ENCODE measurements around the gene GID8.

GID8 gene

GRCh38 chr20:62982124-62983075 lies 44.5 kb downstream of the GID8 start:
- no peaks in the 10 kb centered on the region for H3K36me3 ChIP-seq (ENCODE audit: insufficient read depth, low read length)
- no peaks in the 10 kb centered on the region for H3K79me2 ChIP-seq (ENCODE audit: control insufficient read depth, insufficient read depth, low read length, unreplicated experiment)
- peaks cover 70% of the 10 kb centered on the region for H3K27me3 ChIP-seq (ENCODE audit: insufficient read depth, low read length)
- H3K4me3 ChIP-seq (ENCODE audit: low read depth, low read length) = no peak overlapping the region
- no peak overlapping the region for H3K27ac ChIP-seq (ENCODE audit: low read depth, low read length)
- no peaks in the 10 kb centered on the region for H3K4me1 ChIP-seq (ENCODE audit: control insufficient read depth, insufficient read depth, low read length, unreplicated experiment)
- no peak overlapping the region for H2AFZ ChIP-seq (ENCODE audit: low read length, unreplicated experiment)

GRCh38 chr20:62983210-62983609 lies 45.3 kb downstream of the GID8 start:
- Histone ChIP-seq H2AFZ (ENCODE audit: low read length, unreplicated experiment) (no peak overlapping the region), H3K4me3 (ENCODE audit: low read depth, low read length) (no peak overlapping the region), H3K27me3 (ENCODE audit: insufficient read depth, low read length) (peaks cover 65% of the 10 kb centered on the region), H3K36me3 (ENCODE audit: insufficient read depth, low read length) (no peaks in the 10 kb centered on the region), H3K27ac (ENCODE audit: low read depth, low read length) (no peak overlapping the region), H3K4me1 (ENCODE audit: control insufficient read depth, insufficient read depth, low read length, unreplicated experiment) (no peaks in the 10 kb centered on the region), H3K79me2 (ENCODE audit: control insufficient read depth, insufficient read depth, low read length, unreplicated experiment) (no peaks in the 10 kb centered on the region)

- Histone ChIP-seq H3K27me3 (ENCODE audit: insufficient read depth, low read length) (peaks cover 54% of the 10 kb centered on the region), H3K4me1 (ENCODE audit: control insufficient read depth, insufficient read depth, low read length, unreplicated experiment) (no peaks in the 10 kb centered on the region), H3K27ac (ENCODE audit: low read depth, low read length) (no peak overlapping the region), H2AFZ (ENCODE audit: low read length, unreplicated experiment) (no peak overlapping the region), H3K79me2 (ENCODE audit: control insufficient read depth, insufficient read depth, low read length, unreplicated experiment) (no peaks in the 10 kb centered on the region), H3K36me3 (ENCODE audit: insufficient read depth, low read length) (no peaks in the 10 kb centered on the region), H3K4me3 (ENCODE audit: low read depth, low read length) (no peak overlapping the region)
These were observed 46.9 kb downstream of the GID8 start for GRCh38 chr20:62984666-62985443.

GRCh38 chr20:62985444-62985778 lies 47.5 kb downstream of the GID8 start:
- Histone ChIP-seq H3K27ac (ENCODE audit: low read depth, low read length) (no peak overlapping the region), H3K36me3 (ENCODE audit: insufficient read depth, low read length) (no peaks in the 10 kb centered on the region), H3K4me3 (ENCODE audit: low read depth, low read length) (no peak overlapping the region), H3K79me2 (ENCODE audit: control insufficient read depth, insufficient read depth, low read length, unreplicated experiment) (no peaks in the 10 kb centered on the region), H3K27me3 (ENCODE audit: insufficient read depth, low read length) (peaks cover 48% of the 10 kb centered on the region), H2AFZ (ENCODE audit: low read length, unreplicated experiment) (no peak overlapping the region), H3K4me1 (ENCODE audit: control insufficient read depth, insufficient read depth, low read length, unreplicated experiment) (no peaks in the 10 kb centered on the region)

GRCh38 chr20:62986257-62986800 lies 48.4 kb downstream of the GID8 start:
- Histone ChIP-seq H3K27me3 (ENCODE audit: insufficient read depth, low read length) (peaks cover 46% of the 10 kb centered on the region), H3K36me3 (ENCODE audit: insufficient read depth, low read length) (no peaks in the 10 kb centered on the region), H2AFZ (ENCODE audit: low read length, unreplicated experiment) (no peak overlapping the region), H3K27ac (ENCODE audit: low read depth, low read length) (no peak overlapping the region), H3K4me1 (ENCODE audit: control insufficient read depth, insufficient read depth, low read length, unreplicated experiment) (no peaks in the 10 kb centered on the region), H3K79me2 (ENCODE audit: control insufficient read depth, insufficient read depth, low read length, unreplicated experiment) (no peaks in the 10 kb centered on the region), H3K4me3 (ENCODE audit: low read depth, low read length) (no peak overlapping the region)

GRCh38 chr20:62987114-62987513 lies 49.2 kb downstream of the GID8 start:
- peaks cover 42% of the 10 kb centered on the region for H3K27me3 ChIP-seq (ENCODE audit: insufficient read depth, low read length)
- H3K4me3 ChIP-seq (ENCODE audit: low read depth, low read length) = no peak overlapping the region
- no peaks in the 10 kb centered on the region for H3K4me1 ChIP-seq (ENCODE audit: control insufficient read depth, insufficient read depth, low read length, unreplicated experiment)
- H3K27ac ChIP-seq (ENCODE audit: low read depth, low read length) = no peak overlapping the region
- H2AFZ ChIP-seq (ENCODE audit: low read length, unreplicated experiment) = no peak overlapping the region
- no peaks in the 10 kb centered on the region for H3K79me2 ChIP-seq (ENCODE audit: control insufficient read depth, insufficient read depth, low read length, unreplicated experiment)
- H3K36me3 ChIP-seq (ENCODE audit: insufficient read depth, low read length) = no peaks in the 10 kb centered on the region

- no peak overlapping the region for H3K4me3 ChIP-seq (ENCODE audit: low read depth, low read length)
- peaks cover 43% of the 10 kb centered on the region for H3K27me3 ChIP-seq (ENCODE audit: insufficient read depth, low read length)
- no peaks in the 10 kb centered on the region for H3K79me2 ChIP-seq (ENCODE audit: control insufficient read depth, insufficient read depth, low read length, unreplicated experiment)
- no peaks in the 10 kb centered on the region for H3K36me3 ChIP-seq (ENCODE audit: insufficient read depth, low read length)
- H2AFZ ChIP-seq (ENCODE audit: low read length, unreplicated experiment) = no peak overlapping the region
- no peak overlapping the region for H3K27ac ChIP-seq (ENCODE audit: low read depth, low read length)
- H3K4me1 ChIP-seq (ENCODE audit: control insufficient read depth, insufficient read depth, low read length, unreplicated experiment) = no peaks in the 10 kb centered on the region
These were observed 51.3 kb downstream of the GID8 start for GRCh38 chr20:62989201-62989601.

GRCh38 chr20:62990306-62990825 lies 52.4 kb downstream of the GID8 start:
- H3K4me1 ChIP-seq (ENCODE audit: control insufficient read depth, insufficient read depth, low read length, unreplicated experiment) = no peaks in the 10 kb centered on the region
- H3K4me3 ChIP-seq (ENCODE audit: low read depth, low read length) = no peak overlapping the region
- H3K79me2 ChIP-seq (ENCODE audit: control insufficient read depth, insufficient read depth, low read length, unreplicated experiment) = no peaks in the 10 kb centered on the region
- H3K27me3 ChIP-seq (ENCODE audit: insufficient read depth, low read length) = peaks cover 45% of the 10 kb centered on the region
- no peaks in the 10 kb centered on the region for H3K36me3 ChIP-seq (ENCODE audit: insufficient read depth, low read length)
- H2AFZ ChIP-seq (ENCODE audit: low read length, unreplicated experiment) = no peak overlapping the region
- H3K27ac ChIP-seq (ENCODE audit: low read depth, low read length) = no peak overlapping the region

- Histone ChIP-seq H3K4me1 (ENCODE audit: control insufficient read depth, insufficient read depth, low read length, unreplicated experiment) (no peaks in the 10 kb centered on the region), H3K36me3 (ENCODE audit: insufficient read depth, low read length) (no peaks in the 10 kb centered on the region), H2AFZ (ENCODE audit: low read length, unreplicated experiment) (no peak overlapping the region), H3K27me3 (ENCODE audit: insufficient read depth, low read length) (peaks cover 50% of the 10 kb centered on the region), H3K4me3 (ENCODE audit: low read depth, low read length) (no peak overlapping the region), H3K79me2 (ENCODE audit: control insufficient read depth, insufficient read depth, low read length, unreplicated experiment) (no peaks in the 10 kb centered on the region), H3K27ac (ENCODE audit: low read depth, low read length) (no peak overlapping the region)
These were observed 53.4 kb downstream of the GID8 start for GRCh38 chr20:62991196-62991807.

GRCh38 chr20:62991863-62992262 lies 53.9 kb downstream of the GID8 start:
- Histone ChIP-seq H3K79me2 (ENCODE audit: control insufficient read depth, insufficient read depth, low read length, unreplicated experiment) (no peaks in the 10 kb centered on the region), H2AFZ (ENCODE audit: low read length, unreplicated experiment) (no peak overlapping the region), H3K4me3 (ENCODE audit: low read depth, low read length) (no peak overlapping the region), H3K27ac (ENCODE audit: low read depth, low read length) (no peak overlapping the region), H3K36me3 (ENCODE audit: insufficient read depth, low read length) (no peaks in the 10 kb centered on the region), H3K4me1 (ENCODE audit: control insufficient read depth, insufficient read depth, low read length, unreplicated experiment) (no peaks in the 10 kb centered on the region), H3K27me3 (ENCODE audit: insufficient read depth, low read length) (peaks cover 52% of the 10 kb centered on the region)

Data from ACC112 (cell line).